HFFc6 (cell line): ENCODE measurements around the gene MASP2. TPM values are rescaled to one million over a fixed set of nuclear protein-coding genes. Genes with fewer than 3 reads are reported as not detected.
A peak's percentile ranks its signal among the peaks of the same experiment; 100 is the strongest.
"Not testable (repeated sequence)": the region's sequence is repeated elsewhere in the genome, so short reads cannot be mapped to it uniquely, and the experiment has no call there.

Source experiments
- DNase-seq: peaks from one replicate; pipeline ENCODE4 v3.0.0-alpha.2; 2018
- H3K27ac Mint-ChIP-seq: 2 replicates; pipeline ENCODE4 v1.8.0; 2020; ENCODE audit warnings: mild to moderate bottlenecking, mixed read lengths
- H3K27me3 Mint-ChIP-seq: 2 replicates; pipeline ENCODE4 v1.8.0; 2021; ENCODE audit warnings: mild to moderate bottlenecking, moderate library complexity, mixed read lengths; ENCODE audit not compliant: insufficient read depth
- H3K36me3 Mint-ChIP-seq: 2 replicates; pipeline ENCODE4 v1.8.0; 2021; ENCODE audit warnings: low read depth, mixed read lengths
- H3K4me1 Mint-ChIP-seq: 2 replicates; pipeline ENCODE4 v1.8.0; 2020; ENCODE audit warnings: low read depth, mixed read lengths
- H3K4me3 Mint-ChIP-seq: 2 replicates; pipeline ENCODE4 v1.8.0; 2020; ENCODE audit warnings: mild to moderate bottlenecking, moderate library complexity, mixed read lengths
- H3K9me3 Mint-ChIP-seq: 2 replicates; pipeline ENCODE4 v1.8.0; 2020; ENCODE audit warnings: mild to moderate bottlenecking, mixed read lengths
- CTCF ChIP-seq: fragments of 200-600 bp; sonication (generic); IDR thresholded peaks from 2 replicates; pipeline ENCODE4 v1.5.0; 2021; ENCODE audit warnings: antibody characterized with exemption, mild to moderate bottlenecking
- total RNA-seq, 6 experiments: library from RNA; stranded (reverse); fragmentation: NEBNext Ultra II Directional; extraction: Animal tissue kit (Norgen Biotek cat#: 25700); gene quantifications; 2 replicates in 1 of 6; 3 replicates in 5 of 6; pipeline ENCODE4 v1.2.3, GENCODE V29; 2021

Gene MASP2
- total RNA-seq, 6 experiments from 2014 or later = 0.12 TPM; not detected in 5

- H3K9me3 Mint-ChIP-seq = no peaks in the 10 kb centered on the region
- no peaks in the 10 kb centered on the region for H3K36me3 Mint-ChIP-seq
- no peak overlapping the region for H3K4me3 Mint-ChIP-seq
- DNase-seq = no peak
- no peak for TF ChIP-seq CTCF
- H3K4me1 Mint-ChIP-seq = peaks cover 7% of the 10 kb centered on the region; the same call in 1 of the 2 replicates
- H3K27ac Mint-ChIP-seq = no peak overlapping the region
- peaks cover 5% of the 10 kb centered on the region for H3K27me3 Mint-ChIP-seq
Observed at GRCh38 chr1:11039351-11040104, 7.5 kb downstream of the MASP2 start.

- Mint-ChIP-seq H3K27me3 (peaks cover 5% of the 10 kb centered on the region; the same call in 1 of the 2 replicates), H3K36me3 (no peaks in the 10 kb centered on the region), H3K9me3 (no peaks in the 10 kb centered on the region), H3K4me1 (peaks cover 7% of the 10 kb centered on the region; the same call in 1 of the 2 replicates), H3K27ac (no peak overlapping the region), H3K4me3 (no peak overlapping the region; the same call in 1 of the 2 replicates)
- DNase-seq = peak; percentile 74
- peak; percentile 97 for TF ChIP-seq CTCF
Observed at GRCh38 chr1:11037740-11038182, 9.3 kb downstream of the MASP2 start.

GRCh38 chr1:11037019-11037739, 9.9 kb downstream of the MASP2 start:
- H3K27ac Mint-ChIP-seq, H3K27me3 Mint-ChIP-seq, H3K9me3 Mint-ChIP-seq, DNase-seq, H3K36me3 Mint-ChIP-seq, H3K4me1 Mint-ChIP-seq: not testable (repeated sequence)
- H3K4me3 Mint-ChIP-seq = peak overlapping the region; percentile 16; the same call in 1 of the 2 replicates

GRCh38 chr1:11031624-11032262, 15.3 kb downstream of the MASP2 start:
- peaks cover 2% of the 10 kb centered on the region for H3K27me3 Mint-ChIP-seq
- no peak for DNase-seq
- no peaks in the 10 kb centered on the region for H3K4me1 Mint-ChIP-seq

GRCh38 chr1:11030865-11031264, 16.2 kb downstream of the MASP2 start:
- Mint-ChIP-seq H3K4me3 (no peak overlapping the region), H3K9me3 (no peaks in the 10 kb centered on the region), H3K27me3 (peaks cover 2% of the 10 kb centered on the region), H3K27ac (no peak overlapping the region), H3K4me1 (no peaks in the 10 kb centered on the region), H3K36me3 (peaks cover 28% of the 10 kb centered on the region)
- TF ChIP-seq CTCF = no peak
- no peak for DNase-seq

More at GRCh38 chr1:11031624-11032262, 15.3 kb downstream of the MASP2 start:
- no peak overlapping the region for H3K4me3 Mint-ChIP-seq
- no peak for TF ChIP-seq CTCF
- no peaks in the 10 kb centered on the region for H3K9me3 Mint-ChIP-seq
- H3K27ac Mint-ChIP-seq = no peak overlapping the region
- H3K36me3 Mint-ChIP-seq = peaks cover 23% of the 10 kb centered on the region
